Stomach (tissue), 9 donors: ENCODE measurements around the gene TLCD2. TPM values are rescaled to one million over a fixed set of nuclear protein-coding genes. Genes with fewer than 3 reads are reported as not detected.
A peak's percentile ranks its signal among the peaks of the same experiment; 100 is the strongest.
"Not testable (repeated sequence)": the region's sequence is repeated elsewhere in the genome, so short reads cannot be mapped to it uniquely, and the experiment has no call there.

Experiments used
- DNase-seq, 2 donors: peaks; one replicate each; pipeline versions ENCODE4 v3.0.0 to v3.0.0-alpha.2; 2013 to 2019
- H3K27ac ChIP-seq, 5 donors: fragments of 200-600 bp in 4 of 5; sonication (generic) in 4 of 5; one replicate each; pipeline ENCODE4 v1.5.1; 2013 to 2019; ENCODE audit warnings: mild to moderate bottlenecking in 1 of 5, moderate library complexity in 1 of 5
- H3K27me3 ChIP-seq, 3 donors: fragments of 200-600 bp; sonication (generic); one replicate each; pipeline ENCODE4 v1.5.1; 2017 to 2019; ENCODE audit warnings: mixed run types in 1 of 3
- H3K36me3 ChIP-seq, 4 donors: fragments of 200-600 bp; sonication (generic); 1 replicate in 3 of 4; 2 replicates in 1 of 4; pipeline ENCODE4 v1.5.1; 2016 to 2019
- H3K4me1 ChIP-seq, 4 donors: fragments of 200-600 bp; sonication (generic); one replicate each; pipeline ENCODE4 v1.5.1; 2016 to 2019
- H3K4me3 ChIP-seq, 4 donors: fragments of 200-600 bp; sonication (generic) in 3 of 4; one replicate each; pipeline ENCODE4 v1.5.1; 2016 to 2019; ENCODE audit warnings: mild to moderate bottlenecking in 1 of 4
- H3K9me3 ChIP-seq, 4 donors: fragments of 200-600 bp; sonication (generic); one replicate each; pipeline ENCODE4 v1.5.1; 2016 to 2019
- CTCF ChIP-seq, 7 experiments: fragments of 450-650 bp in 4 of 7; fragments of 200-600 bp in 3 of 7; sonication (generic) in 3 of 7; IDR thresholded peaks; one replicate each; pipeline ENCODE4 v1.5.1; 2016 to 2019; ENCODE audit warnings: antibody characterized with exemption in 7 of 7, control low read depth in 2 of 7, mild to moderate bottlenecking in 1 of 7
- EP300 ChIP-seq: sonication (generic); formaldehyde crosslinking; IDR thresholded peaks from one replicate; pipeline ENCODE4 v1.6.1; 2017; ENCODE audit warnings: antibody characterized with exemption
- POLR2A ChIP-seq, 4 donors: fragments of 450-650 bp; IDR thresholded peaks; one replicate each; pipeline ENCODE4 v1.6.1; 2016; ENCODE audit warnings: antibody characterized with exemption in 4 of 4, control low read depth in 2 of 4, mild to moderate bottlenecking in 1 of 4, moderate library complexity in 1 of 4
- POLR2AphosphoS5 ChIP-seq, 3 donors: sonication (generic); formaldehyde crosslinking; IDR thresholded peaks; one replicate each; pipeline ENCODE4 v1.6.1; 2016; ENCODE audit warnings: antibody characterized with exemption in 3 of 3
- WGBS, 5 donors: extraction: QIAGEN DNeasy Blood & Tissue Kit in 3 of 5; methylation state at CpG; one replicate each; pipeline versions ENCODE4 v1.1.5 to v1.1.7; 2013 to 2018; 5-methylcytosine and 5-hydroxymethylcytosine counted together
- intact Hi-C: fragments of 100-400 bp; cut with DNase I; formaldehyde crosslinking; loops from one replicate; pipeline ENCODE4 v1.15.1; 2023; ENCODE audit warnings: low total_unique reads
- polyA plus RNA-seq, 3 donors: library from polyadenylated mRNA; stranded (reverse); fragments of 200-250 nt; gene quantifications; one replicate each; pipeline ENCODE4 v1.2.3, GENCODE V29; 2013
- total RNA-seq, 5 donors: library from RNA; depleted of rRNA; stranded (reverse); fragments of >200 nt; gene quantifications; one replicate each; pipeline versions ENCODE4 v1.1.0 to v1.2.3, GENCODE V29; 2014 to 2016
- donor health status: healthy with polysubstance abuse.
- donor health status: Bipolar disorder and iron deficiency.
- donor health status: healthy.

The TLCD2 gene
- total and polyA plus RNA-seq, 8 donors = 2.8 to 9.6 (median 6.0) TPM

GRCh38 chr17:1690544-1691221, 19.5 kb downstream of the TLCD2 start:
- Histone ChIP-seq H3K27ac (no peak overlapping the region), H3K4me3 (no peak overlapping the region), H3K36me3 (no peaks in the 10 kb centered on the region), H3K27me3 (no peaks in the 10 kb centered on the region), H3K4me1 (no peaks in the 10 kb centered on the region), H3K9me3 (no peaks in the 10 kb centered on the region)
- no peak for DNase-seq
- intact Hi-C loops = no loop called here
- 76 to 93% (median 92%) methylated on average over 4 to 7 of the region's 8 CpGs for WGBS, 5 donors
- TF ChIP-seq POLR2AphosphoS5 (IDR thresholded peaks at IDR 0.05) (no peak), POLR2A (IDR thresholded peaks at IDR 0.05) (no peak), EP300 (no peak), CTCF (IDR thresholded peaks at IDR 0.05) (no peak)

- H3K27ac ChIP-seq, intact Hi-C loops, H3K27me3 ChIP-seq, DNase-seq, H3K4me3 ChIP-seq, H3K9me3 ChIP-seq, H3K36me3 ChIP-seq: not testable (repeated sequence)
- H3K4me1 ChIP-seq = peaks cover 6 to 13% (median 9%) of the 10 kb centered on the region in 4 donors
- 71 to 83% (median 77%) methylated on average over 6 of the region's 6 CpGs for WGBS, 5 donors
Measured at GRCh38 chr17:1688405-1688804, 21.8 kb downstream of the TLCD2 start.

GRCh38 chr17:1686086-1686485, 24.1 kb downstream of the TLCD2 start:
- WGBS, 5 donors = 68 to 80% (median 71%) methylated on average over 7 of the region's 7 CpGs
- H3K27ac ChIP-seq = no peak overlapping the region
- peaks cover 17 to 32% (median 23%) of the 10 kb centered on the region in 4 donors for H3K4me1 ChIP-seq
- peaks cover 16 to 26% (median 23%) of the 10 kb centered on the region in 4 donors for H3K36me3 ChIP-seq
- intact Hi-C loops = no loop called here
- H3K4me3 ChIP-seq = no peak overlapping the region
- no peak for DNase-seq
- no peaks in the 10 kb centered on the region for H3K9me3 ChIP-seq
- H3K27me3 ChIP-seq = no peaks in the 10 kb centered on the region
- TF ChIP-seq POLR2AphosphoS5 (IDR thresholded peaks at IDR 0.05) (no peak), EP300 (no peak), POLR2A (IDR thresholded peaks at IDR 0.05) (no peak), CTCF (IDR thresholded peaks at IDR 0.05) (no peak)

- Histone ChIP-seq H3K27me3 (no peaks in the 10 kb centered on the region), H3K4me3 (peak within 1 kb of the TSS; percentile 79 to 98 (median 85)), H3K27ac (peak within 1 kb of the TSS; percentile 88 to 97 (median 96)), H3K36me3 (peaks cover 31 to 41% (median 38%) of the 10 kb centered on the region in 4 donors), H3K4me1 (peaks cover 17 to 32% (median 23%) of the 10 kb centered on the region in 4 donors), H3K9me3 (no peaks in the 10 kb centered on the region)
- TF ChIP-seq CTCF (IDR thresholded peaks at IDR 0.05) (peak in 2 of 7 experiments; percentile 12 to 16), EP300 (no peak), POLR2A (IDR thresholded peaks at IDR 0.05) (peak in 2 of 4 donors; percentile 71 to 79), POLR2AphosphoS5 (IDR thresholded peaks at IDR 0.05) (peak; percentile 99)
- peak; percentile 99 for DNase-seq
- intact Hi-C loops = no loop called here
- 0 to 1% (median 0%) methylated on average over 58 to 72 of the region's 72 CpGs for WGBS, 5 donors
Measured at GRCh38 chr17:1684378-1685189, 25.6 kb downstream of the TLCD2 start, which contains the start of gene PRPF8. Gene PRPF8 (minus strand): TSS chr17:1684867. CDS start chr17:1684571, 296 bp downstream.
